ENCODE measurements around the gene KCTD10.
"Not testable (repeated sequence)": the region's sequence is repeated elsewhere in the genome, so short reads cannot be mapped to it uniquely, and the experiment has no call there.

The KCTD10 gene

DNA sequence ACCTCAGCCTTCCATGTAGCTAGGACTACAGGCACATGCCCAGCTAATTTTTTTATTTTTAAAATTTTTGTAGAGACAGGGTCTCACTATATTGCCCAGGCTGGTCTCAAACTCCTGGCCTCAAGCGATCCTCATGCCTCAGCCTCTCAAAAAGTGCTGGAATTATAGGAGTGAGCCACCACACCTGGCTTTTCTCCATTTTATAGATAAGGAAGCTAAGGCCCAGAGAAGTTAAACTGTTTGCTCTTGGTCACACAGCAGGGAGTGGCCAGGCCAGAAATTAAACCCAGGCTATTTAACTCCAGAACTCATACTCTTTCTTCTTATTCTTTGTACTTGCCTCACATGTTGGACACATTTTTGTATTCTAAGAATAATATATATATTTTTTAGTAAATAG, 16.8 kb upstream of the KCTD10 start:
- no peak for DNase-seq

DNA sequence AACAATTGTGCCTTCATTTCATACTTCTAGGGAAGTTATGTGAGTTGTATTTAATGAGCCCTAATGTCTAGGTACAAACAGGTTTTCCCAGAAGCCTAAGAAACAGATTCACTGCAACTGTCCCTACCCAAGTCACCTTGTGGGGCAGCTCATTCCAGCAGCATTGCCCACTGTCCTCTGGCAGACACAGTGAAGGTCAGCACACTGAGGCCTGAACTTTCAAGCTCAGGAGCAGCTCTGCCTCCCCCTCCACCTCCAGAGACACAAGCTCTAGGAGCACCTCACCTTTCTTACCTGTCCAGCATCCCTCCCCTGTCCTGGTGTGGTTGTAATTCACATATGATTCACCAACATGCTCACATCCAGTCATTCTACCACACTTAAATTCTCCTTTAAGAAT, 16.0 kb upstream of the KCTD10 start:
- no peak for DNase-seq

DNA sequence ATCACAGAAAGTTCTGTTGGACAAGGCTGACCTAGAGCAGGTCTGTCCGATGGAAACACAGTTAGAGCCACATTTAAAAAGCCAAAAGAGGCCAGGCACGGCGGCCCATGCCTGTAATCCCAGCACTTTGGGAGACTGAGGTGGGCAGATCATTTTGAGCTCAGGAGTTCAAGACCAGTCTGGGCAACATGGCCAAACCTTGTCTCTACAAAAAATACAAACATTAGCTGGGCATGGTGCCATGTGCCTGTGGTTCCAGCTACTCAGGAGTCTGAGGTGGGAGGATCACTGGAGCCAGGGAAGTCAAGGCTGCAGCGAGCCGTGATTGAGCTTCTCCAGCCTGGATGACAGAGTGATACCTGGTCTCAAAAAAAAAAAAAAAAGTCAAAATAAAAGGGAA, 15.3 kb upstream of the KCTD10 start:
- no peak for DNase-seq

- no peak for DNase-seq
Observed at GRCh38 chr12:109491671-109492070, 14.6 kb upstream of the KCTD10 start.

- no peak for DNase-seq
Observed at GRCh38 chr12:109489955-109490565, 13.0 kb upstream of the KCTD10 start.

DNA sequence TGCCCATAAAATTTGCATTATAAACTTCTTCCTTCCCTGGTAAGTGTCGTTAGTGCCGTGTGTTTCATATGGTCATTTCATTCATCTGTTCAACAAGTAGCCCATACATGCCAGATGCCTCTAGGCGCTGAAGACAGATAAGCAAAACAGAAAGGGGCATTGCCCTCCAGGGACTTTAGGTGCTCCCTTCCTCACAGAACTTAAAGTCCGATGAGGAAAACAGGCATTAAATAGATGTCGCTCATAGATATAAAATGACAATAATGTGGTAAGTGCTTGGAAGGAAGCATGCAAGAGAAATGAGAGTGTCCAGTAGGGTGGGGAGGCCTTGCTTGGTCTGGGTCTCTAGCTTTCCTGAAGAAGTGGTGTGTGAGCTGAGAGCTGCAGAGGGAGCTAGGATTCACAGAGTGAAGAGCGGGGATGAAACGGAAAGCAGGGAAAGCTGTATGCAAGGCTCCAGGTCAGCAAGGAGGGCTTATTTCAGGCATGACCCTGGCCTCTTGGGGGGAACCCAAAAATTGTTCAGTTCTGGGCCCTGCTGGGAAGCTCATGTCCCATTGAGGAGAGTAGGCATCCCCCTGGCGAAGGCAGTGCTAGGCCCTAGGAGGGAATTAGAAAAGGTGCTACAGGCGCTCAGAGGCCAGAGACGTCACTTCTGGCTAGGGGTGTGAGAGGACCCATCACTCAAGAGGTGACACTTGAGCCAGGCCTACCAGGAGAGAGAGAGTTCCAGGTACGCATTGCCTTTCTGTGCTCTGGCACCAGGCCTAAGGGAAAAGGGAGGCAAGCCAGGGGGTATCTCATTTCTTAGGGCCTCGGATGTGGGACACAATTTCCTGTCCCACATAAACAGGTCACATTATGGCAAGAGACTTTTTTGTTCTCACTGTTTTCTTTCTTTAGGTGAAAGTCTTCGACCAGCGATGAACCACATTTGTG, 12.2 kb upstream of the KCTD10 start:
- DNase-seq: no peak

DNA sequence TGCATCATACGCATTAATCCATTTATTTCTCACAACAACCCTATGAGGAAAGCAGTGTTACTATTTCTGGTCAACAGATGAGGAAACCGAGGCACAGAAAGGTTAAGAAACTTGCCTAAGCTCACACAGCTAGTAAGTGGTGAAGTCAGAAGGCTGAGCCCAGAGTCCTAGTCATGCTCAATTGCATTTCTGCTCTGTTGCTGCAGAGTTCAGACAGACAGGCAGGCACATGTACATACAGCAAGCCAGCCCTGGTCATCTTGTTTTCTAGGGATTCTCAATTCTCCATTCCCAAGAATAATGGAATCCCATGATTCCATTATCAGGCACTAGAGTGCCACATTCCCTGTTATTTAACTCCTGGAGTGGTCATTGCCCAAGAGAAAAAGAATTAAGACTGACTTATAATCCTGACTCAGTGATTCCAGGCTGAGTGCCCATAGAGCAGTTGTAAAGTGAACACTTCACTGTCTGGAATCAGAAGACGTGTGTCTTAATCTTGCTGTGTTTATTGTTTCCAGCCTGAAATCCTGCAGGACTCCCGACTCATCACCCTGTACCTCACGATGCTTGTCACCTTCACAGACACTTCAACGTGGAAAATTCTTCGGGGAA, 11.1 kb upstream of the KCTD10 start:
- no peak for DNase-seq

GRCh38 chr12:109487181-109488050, 10.3 kb upstream of the KCTD10 start:
- no peak for DNase-seq

- no peak for DNase-seq
Observed at GRCh38 chr12:109485201-109485600, 8.1 kb upstream of the KCTD10 start.

- DNase-seq: no peak
Observed at GRCh38 chr12:109483346-109483745, 6.2 kb upstream of the KCTD10 start.

GRCh38 chr12:109482894-109483293, 5.8 kb upstream of the KCTD10 start:
- DNase-seq: no peak

DNA sequence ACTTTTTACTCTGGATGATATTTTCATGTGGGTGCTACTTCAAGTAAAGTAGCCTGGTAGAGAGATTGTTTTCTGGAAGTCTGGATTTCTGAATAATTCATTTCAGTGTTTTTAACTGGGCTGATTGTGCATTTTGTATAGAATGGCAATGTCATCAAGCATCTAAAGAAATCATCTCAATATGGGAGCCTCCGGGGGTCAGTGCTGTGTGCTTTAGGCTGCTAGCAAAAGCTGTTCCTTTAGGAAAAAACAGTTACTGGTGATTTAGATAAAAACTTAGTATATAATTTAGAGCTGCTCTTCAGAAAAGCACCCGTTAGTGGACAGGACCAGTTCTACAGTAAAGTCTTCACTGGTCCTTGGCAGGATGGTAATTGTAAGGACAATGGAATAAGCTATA, 5.4 kb upstream of the KCTD10 start:
- no peak for DNase-seq

DNA sequence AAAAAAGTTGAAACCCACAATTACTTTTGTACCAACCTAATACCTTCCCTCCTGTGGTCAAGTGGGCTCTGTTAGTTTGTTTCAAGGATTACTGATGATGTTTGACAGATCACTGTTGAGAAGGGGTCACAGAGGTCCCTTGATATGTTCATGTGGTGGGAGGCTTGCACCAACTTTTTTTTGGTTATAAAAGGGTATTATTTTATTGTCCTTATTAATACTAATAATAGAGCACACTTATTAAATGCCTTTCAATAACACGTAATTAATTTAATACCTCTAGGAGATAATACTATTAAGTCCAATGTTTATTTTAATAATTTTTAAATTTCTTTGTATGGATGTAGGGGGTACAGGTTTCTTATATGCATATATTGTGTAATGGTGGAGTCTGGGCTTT, 4.8 kb upstream of the KCTD10 start:
- DNase-seq: no peak

DNA sequence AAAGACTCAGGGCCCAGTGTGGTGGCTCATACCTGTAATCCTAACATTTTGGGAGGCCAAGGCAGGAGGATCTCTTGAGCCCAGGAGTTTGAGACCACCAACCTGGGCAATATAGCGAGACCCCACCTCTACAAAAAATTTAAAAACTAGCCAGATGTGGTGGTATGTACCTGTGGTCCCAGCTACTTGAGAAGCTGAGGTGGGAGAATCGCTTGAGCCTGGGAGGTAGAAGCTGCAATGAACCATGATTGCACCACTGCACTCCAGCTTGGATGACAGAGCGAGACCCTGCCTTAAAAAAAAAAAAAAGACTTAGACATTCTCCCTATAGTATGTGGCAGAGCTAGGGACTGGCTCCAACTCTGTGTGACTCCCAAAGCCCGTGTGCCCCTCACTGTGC, 3.3 kb upstream of the KCTD10 start:
- DNase-seq: no peak

DNA sequence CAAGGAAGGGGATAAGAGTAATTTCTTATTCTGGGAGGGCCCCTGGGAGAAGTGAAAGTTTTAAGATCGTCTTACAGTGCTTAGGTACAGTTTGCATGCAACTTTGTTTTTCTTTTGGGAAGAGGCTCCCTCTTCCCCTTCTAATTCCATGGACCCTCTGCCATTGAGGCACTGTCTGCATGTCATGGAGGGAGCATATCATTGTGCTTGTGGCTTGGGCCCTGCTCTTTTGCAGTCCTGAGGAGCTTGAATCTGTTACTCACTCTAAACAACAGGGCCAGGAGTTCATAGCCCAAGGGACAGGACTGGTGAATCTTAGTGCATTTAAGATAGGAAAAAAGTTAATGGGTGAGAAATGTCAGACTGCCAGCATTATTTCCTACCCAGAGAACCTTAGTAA, 2.7 kb upstream of the KCTD10 start:
- no peak for DNase-seq

DNA sequence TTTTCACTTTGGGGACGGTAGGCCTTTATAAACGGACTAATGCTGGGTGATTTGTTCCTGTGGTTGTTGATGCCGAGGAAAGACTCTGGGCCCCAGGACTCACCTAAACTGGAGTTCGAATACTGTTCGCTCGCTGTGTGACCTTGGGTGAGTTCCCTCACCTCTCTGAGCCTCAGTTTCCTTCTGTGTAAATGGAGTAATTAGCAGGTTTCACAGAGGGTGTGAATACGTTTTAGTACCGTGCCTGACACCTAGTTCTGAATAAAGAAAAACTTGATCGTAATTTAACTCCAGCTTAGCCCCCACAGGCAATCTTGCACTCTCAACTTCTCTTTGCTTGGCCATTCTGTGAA, 839 bp upstream of the KCTD10 start:
- DNase-seq: no peak

- DNase-seq: no peak
Observed at GRCh38 chr12:109476807-109477184, 304 bp downstream of the KCTD10 start.

GRCh38 chr12:109475993-109476806, 900 bp downstream of the KCTD10 start:
- no peak for DNase-seq

DNA sequence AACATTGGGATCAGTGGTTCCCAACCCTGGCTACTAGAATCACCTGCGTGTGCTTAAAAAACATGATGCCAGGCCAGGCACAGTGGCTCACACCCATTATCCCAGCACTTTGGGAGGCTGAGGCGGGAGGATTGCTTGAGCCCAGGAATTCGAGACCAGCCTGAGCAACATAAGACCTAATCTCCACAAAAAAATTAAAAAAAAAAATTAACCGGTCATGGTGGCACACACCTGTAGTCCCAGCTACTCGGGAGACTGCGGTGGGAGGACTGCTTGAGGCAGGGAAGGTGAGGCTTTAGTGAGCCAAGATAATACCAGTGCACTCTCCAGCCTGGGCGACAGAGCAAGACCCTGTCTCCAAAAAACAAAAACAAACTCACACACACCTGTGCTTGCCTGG, 2.0 kb downstream of the KCTD10 start:
- no peak for DNase-seq

DNA sequence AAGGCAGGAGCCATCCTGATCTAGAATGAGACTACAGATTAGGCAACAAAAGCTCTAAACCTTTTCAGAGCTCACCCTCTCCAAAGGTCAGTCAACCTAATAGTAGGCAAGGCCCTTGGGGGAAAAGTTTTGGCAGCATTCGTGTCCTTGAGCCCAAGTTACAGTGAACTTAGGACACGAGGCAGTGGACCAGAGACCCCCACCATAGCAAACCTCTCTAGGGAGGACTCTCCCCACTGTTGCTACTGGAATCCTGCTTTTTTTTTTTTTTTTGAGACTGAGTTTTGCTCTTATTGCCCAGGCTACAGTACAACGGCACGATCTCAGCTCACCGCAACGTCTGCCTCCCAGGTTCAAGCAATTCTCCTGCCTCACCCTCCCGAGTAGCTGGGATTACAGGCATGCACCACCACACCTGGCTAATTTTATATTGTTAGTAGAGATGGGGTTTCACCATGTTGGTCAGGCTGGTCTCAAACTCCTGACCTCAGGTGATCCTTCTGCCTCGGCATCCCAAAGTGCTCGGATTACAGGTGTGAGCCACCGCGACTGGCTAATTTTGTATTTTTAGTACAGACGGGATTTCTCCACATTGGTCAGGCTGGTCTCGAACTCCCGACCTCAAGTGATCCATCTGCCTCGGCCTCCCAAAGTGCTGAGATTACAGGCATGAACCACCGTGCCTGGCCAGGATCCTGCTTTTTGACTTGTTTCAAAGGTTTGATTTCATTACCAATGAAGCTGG, 3.4 kb downstream of the KCTD10 start:
- DNase-seq: not testable (repeated sequence)

DNA sequence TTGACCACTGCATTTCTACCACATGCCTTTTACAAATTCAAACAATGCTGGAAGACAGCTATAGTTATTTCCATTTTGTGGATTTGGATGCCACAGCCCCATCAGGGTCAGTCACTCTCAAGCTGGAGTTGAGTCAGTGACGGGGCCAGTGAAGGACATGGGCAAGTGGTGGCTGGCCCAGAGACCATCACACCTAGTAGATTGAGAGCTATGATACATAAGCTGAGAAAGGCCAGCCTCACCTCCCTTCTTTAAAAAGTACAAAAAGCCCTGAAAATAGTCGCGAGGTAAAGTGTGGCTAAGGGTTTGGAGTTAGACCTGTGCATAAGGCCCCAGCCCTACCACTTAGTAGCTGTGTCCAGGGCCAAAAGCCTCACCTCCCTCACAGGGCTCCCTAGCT, 4.1 kb downstream of the KCTD10 start:
- no peak for DNase-seq

DNA sequence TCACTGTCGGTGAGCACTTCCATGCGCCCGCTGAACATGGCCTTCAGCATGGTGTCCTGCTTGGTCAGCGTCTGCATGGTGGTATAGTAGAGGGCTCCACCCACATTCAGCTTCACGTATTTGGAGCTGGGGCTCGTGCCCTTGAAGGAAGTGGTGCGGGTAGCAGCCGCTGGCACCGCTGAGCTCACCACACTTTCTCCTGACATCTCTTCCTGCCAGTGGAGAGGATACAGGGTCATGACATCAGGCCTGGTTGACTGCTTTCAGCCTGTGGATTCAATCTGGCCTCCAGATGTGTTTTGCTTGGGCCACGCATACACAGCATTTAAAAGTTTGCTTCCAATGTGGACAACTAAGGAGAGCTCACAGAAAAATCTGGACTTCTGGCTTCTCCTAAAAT, 7.6 kb downstream of the KCTD10 start:
- DNase-seq: no peak

Measured in activated CD4-positive, alpha-beta T cell treated with anti-CD3 and anti-CD28 coated beads for 1 hour (primary cell).